Inflammatory macrophage (primary cell): ENCODE results near the gene MTCL1.

Experiments
- DNase-seq, 2 donors: peaks; one replicate each; pipeline ENCODE4 v3.0.0-alpha.2; 2020 to 2022

The MTCL1 gene

GRCh38 chr18:8713691-8714090 is 8.3 kb downstream of the MTCL1 start:
- DNase-seq = no peak

GRCh38 chr18:8715599-8715998 is 10.2 kb downstream of the MTCL1 start:
- no peak for DNase-seq

DNA sequence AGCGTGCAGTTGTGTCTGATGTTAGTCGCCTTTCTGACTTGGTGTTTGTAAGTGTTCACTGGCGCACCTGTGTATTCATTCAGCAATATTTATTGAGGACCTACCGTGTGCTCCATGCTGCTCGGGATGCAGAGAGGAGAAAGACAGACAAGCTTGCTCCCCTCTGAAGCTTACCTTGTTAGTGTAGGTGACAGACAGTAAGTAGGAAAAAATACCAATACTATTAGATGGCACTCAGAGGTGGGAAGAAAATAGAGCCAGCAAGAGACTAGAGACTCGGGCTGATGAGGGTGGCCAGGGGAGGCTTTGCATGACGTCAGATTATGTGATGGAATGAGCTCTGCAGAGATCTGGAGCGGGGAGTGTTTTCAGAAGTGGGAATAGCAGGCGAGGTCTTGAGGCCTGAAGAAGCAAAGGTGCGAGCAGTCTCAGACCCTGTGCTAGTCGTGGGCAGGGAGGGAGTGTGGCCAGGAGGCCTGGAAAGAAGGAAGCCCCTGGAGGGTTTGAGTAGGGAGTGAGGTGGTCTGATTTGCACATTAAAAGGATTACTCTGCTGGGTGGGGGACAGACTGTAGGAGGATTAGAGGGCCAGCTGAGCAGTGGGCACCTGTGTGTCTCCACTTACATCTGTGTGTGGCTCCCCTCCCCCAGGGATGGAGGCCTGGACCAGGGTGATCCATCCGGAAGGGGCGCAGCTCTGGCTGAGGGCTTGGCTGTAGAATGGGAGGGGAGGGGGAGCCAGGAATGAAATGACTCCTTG is 11.8 kb downstream of the MTCL1 start:
- DNase-seq = no peak

DNA sequence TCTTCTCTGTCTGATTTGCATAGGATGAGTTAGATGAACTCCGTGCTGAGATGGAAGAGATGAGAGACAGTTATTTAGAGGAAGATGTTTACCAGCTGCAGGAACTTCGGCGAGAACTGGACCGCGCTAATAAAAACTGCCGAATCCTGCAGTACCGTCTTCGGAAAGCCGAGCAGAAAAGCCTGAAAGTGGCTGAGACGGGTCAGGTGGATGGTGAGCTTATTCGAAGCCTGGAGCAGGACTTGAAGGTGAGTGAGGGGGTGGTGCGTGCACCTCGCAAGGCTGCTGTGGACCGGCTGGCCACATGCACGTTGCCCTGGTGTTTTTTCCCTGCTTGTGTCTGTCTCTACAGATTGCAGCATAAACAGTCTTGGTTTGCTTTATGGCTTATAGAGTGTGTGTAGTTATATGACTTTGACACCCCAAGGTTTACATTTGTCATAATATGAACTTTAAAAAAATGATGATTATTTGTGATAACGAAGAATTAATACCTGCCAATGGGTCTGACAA is 13.1 kb downstream of the MTCL1 start:
- DNase-seq = no peak

GRCh38 chr18:8719192-8719591 is 13.8 kb downstream of the MTCL1 start:
- no peak for DNase-seq

DNA sequence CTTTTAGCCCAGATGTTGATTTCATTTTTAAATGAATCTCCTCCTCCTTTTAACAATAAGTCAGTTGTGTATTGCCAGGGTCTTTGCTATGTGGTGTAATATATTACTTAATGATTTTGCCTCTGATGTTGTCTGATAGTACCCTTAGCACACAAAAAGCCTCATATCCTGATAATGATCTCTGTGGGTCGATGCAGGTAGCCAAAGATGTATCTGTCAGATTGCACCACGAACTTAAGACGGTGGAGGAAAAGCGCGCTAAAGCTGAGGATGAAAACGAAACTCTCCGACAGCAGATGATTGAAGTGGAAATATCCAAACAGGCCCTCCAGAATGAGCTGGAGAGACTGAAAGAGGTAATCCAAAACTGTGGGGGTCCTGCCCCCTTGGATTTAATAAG is 14.8 kb downstream of the MTCL1 start:
- DNase-seq = no peak

- DNase-seq = no peak
These were observed 15.8 kb downstream of the MTCL1 start for GRCh38 chr18:8721094-8721669.

DNA sequence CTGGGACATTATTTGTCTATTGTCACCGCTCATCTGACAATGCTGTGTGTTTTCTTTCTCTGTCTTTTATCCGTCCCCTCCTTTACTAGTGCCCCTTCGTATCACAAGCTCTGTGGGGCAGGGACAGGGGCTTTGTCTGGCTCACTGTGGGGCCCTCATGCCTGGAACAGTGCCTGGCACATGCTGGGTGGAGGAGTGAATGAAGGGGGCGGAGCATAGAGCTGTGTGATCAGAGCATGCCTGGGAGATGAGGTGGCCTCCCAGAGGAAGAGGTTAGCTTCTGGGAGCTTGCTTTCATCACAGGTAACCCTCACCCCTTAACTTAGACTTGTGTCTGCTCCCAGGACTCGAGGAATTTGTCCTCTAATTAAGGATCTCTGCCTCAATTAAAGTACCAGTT is 16.4 kb downstream of the MTCL1 start:
- no peak for DNase-seq

- no peak for DNase-seq
These were observed 17.8 kb downstream of the MTCL1 start for GRCh38 chr18:8722946-8723820.

GRCh38 chr18:8724452-8724851 is 19.1 kb downstream of the MTCL1 start:
- DNase-seq = no peak

DNA sequence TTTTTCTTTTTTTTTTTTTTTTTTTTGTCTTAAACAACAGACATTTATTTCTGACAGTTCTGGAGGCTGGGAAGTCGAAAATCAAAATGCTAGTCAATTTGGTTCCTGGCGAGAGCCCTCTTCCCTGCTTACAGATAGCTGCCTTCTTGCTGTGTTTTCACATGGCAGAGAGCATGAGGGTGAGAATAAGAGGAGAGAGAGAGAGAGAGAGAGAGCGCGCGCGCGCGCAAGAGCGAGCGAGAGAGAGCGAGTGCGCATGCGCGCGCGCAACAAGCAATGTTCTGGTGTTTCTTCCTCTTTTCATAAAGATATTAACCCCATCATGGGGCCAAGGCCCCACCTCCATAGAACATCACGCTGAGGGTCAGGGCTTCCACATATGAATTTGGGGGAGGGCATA is 20.9 kb downstream of the MTCL1 start:
- no peak for DNase-seq

DNA sequence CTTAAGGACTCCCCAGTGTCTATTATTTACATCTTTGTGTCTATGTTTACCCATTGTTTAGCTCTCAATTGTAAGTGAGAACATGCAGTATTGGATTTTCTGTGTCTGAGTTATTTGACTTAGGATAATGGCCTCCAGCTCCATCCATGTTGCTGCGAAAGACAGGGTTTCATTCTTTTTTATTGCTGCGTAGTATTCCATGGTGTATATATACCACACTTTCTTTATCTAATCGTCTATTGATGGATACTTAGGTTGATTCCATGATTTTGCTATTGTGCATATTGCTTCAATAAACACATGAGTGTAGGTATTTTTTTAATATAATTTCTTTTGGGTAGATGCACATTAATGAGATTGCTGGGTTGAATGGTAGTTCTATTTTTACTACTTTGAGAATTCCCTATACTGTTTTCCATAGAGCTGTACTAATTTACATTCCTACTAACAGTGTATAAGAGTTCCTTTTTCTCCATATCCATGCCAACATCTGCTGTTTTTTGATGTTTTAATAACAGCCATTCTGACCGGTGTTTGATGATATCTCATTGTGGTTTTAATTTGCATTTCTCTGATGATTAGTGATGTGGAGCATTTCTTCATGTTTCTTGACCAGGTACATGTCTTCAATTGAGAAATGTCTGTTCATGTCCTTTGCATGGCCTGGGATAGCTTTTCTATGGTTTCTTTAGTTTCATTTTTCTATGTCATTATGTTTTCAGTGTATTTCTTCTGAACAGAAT is 21.8 kb downstream of the MTCL1 start:
- no peak for DNase-seq

- DNase-seq = no peak
These were observed 24.9 kb downstream of the MTCL1 start for GRCh38 chr18:8730080-8730827.

- no peak for DNase-seq
These were observed 27.3 kb downstream of the MTCL1 start for GRCh38 chr18:8732442-8733360.

DNA sequence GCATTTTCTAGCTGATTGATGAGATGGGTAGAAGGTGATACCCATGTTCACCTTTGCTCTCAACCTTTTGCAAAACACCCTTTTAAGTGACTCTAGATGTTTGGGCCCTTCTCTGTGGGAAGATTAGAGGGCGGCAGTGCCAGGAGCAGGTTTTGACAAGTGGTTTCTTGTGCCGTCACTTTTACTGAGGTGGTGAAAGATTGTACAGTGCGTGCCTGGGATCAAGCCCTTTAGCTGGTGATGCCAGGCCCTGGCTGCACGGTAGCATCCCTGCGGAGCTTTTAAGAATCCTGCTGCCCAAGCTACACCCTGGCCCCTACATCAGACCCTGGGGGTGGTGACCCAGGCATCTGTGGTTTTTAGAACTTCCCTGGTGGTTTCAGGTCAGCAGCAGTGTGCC is 29.1 kb downstream of the MTCL1 start:
- DNase-seq = no peak

- no peak for DNase-seq
These were observed 29.9 kb downstream of the MTCL1 start for GRCh38 chr18:8735274-8735673.

DNA sequence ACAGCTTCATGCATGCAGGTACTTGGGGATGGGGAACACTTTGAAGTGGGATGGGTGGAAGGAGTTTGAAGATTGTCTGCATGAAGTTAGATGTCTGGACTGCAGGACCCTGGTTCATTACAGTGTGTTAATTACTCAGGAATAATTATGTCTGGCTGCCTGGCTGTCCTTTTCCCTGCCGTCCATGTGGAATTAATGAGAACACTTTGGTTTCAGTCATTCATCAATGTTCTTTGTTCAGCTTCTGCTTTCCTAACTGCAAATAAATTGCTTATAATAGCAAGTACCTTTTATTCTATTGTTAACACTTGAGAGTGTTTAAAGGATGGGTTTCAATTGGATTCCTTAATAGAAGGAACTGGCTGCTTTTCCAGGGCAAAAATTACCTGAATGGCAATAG is 35.8 kb downstream of the MTCL1 start:
- DNase-seq = no peak

GRCh38 chr18:8741532-8741931 is 36.2 kb downstream of the MTCL1 start:
- DNase-seq = no peak

- DNase-seq = no peak
These were observed 37.3 kb downstream of the MTCL1 start for GRCh38 chr18:8742387-8743361.

GRCh38 chr18:8744038-8744437 is 38.7 kb downstream of the MTCL1 start:
- DNase-seq = no peak
